ENCODE results near the gene GLI1.

DNA sequence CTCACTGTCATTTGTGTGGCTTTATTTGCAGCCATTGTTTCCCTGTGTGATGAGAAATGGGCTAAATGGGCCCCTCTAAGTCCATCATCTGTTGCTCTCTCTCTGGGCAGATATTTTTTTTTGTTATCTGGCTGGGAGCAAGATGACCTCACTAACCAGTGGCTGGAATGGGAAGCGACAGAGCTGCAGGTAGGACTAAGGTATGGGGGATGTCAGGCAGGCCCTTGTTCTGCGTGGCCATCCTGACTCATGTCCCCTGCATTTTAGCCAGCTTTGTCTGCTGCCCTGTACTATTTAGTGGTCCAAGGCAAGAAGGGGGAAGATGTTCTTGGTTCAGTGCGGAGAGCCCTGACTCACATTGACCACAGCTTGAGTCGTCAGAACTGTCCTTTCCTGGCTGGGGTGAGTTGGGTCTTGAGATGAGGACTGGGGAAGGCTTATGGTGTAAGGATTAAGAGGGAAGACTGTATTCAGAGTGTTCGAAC, 29.6 kb downstream of the GLI1 start:
- TF ChIP-seq, protein P1, sequence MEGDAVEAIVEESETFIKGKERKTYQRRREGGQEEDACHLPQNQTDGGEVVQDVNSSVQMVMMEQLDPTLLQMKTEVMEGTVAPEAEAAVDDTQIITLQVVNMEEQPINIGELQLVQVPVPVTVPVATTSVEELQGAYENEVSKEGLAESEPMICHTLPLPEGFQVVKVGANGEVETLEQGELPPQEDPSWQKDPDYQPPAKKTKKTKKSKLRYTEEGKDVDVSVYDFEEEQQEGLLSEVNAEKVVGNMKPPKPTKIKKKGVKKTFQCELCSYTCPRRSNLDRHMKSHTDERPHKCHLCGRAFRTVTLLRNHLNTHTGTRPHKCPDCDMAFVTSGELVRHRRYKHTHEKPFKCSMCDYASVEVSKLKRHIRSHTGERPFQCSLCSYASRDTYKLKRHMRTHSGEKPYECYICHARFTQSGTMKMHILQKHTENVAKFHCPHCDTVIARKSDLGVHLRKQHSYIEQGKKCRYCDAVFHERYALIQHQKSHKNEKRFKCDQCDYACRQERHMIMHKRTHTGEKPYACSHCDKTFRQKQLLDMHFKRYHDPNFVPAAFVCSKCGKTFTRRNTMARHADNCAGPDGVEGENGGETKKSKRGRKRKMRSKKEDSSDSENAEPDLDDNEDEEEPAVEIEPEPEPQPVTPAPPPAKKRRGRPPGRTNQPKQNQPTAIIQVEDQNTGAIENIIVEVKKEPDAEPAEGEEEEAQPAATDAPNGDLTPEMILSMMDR (IDR thresholded peaks at IDR 0.05; ENCODE audit: insufficient read depth, low read length, poor library complexity, severe bottlenecking), result no peak
- TF ChIP-seq EZH2phosphoT487 (conservative IDR thresholded peaks at IDR 0.05; ENCODE audit: low read length), result no peak
